ENCODE data around the gene TUFT1.

- TF ChIP-seq TAF1 (IDR thresholded peaks at IDR 0.05; ENCODE audit: borderline replicate concordance, insufficient read depth, low read length) (no peak), POLR2AphosphoS5 (IDR thresholded peaks at IDR 0.05; ENCODE audit: low read depth, low read length) (no peak)
Observed at GRCh38 chr1:151577173-151577572, 37.1 kb downstream of the TUFT1 start.
